GM19193 (cell line): ENCODE data around the gene TSHZ2.

ENCODE experiments used
- POLR2A ChIP-seq: IDR thresholded peaks from 4 replicates; pipeline ENCODE4 v1.6.1; 2011; ENCODE audit not compliant: insufficient read depth, insufficient read length; ENCODE audit errors: extremely low read depth

TSHZ2 gene

DNA sequence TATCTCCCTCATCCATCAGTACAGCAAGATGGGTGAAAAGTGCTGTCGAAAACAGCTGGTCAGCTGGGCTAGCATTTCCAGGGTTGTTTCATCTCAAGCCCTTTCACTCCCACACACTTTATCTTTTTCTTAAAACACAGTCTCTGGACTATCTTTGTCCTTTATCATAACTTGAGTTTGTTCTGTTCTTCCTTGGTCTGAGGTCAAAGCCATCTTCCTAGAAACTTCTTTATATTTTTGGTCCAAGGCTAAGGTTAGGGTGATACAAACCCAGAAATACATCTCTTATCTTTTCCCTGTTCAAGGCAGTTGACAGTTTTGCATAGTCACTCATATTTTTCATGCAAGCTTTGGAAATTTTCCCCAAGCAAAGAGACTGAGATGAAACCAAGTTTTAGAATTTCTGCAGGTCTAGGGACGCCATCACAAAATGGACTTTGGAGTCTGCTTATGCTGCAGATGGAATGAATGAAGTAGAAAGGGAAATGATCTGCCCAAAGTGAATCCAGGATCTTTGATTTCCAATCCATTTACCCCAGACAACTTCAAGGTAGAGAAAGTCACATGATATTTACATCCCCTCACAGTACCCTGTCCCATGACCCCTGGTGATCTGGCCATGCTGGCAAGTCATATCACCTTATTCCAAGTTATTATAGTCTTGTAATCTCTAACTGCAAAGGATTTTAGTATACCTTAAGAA lies 324.4 kb downstream of the TSHZ2 start:
- no peak for TF ChIP-seq POLR2A

DNA sequence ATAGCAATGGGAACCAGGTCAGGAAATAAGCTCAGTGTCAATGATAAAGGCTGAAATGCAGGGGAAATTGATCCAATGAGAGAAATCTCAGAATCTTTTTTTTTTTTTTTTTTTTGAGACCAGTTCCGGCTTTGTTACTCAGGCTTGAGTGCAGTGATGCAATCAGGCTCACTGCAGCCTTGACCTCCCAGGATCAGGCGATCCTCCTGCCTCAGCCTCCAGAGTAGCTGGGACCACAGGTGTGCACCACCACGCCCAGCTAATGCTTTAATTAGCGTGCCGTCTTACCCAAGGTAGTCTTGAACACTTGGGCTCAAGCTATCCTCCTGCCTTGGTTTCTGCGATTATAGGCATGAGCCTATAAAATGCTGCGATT lies 325.0 kb downstream of the TSHZ2 start:
- no peak for TF ChIP-seq POLR2A

DNA sequence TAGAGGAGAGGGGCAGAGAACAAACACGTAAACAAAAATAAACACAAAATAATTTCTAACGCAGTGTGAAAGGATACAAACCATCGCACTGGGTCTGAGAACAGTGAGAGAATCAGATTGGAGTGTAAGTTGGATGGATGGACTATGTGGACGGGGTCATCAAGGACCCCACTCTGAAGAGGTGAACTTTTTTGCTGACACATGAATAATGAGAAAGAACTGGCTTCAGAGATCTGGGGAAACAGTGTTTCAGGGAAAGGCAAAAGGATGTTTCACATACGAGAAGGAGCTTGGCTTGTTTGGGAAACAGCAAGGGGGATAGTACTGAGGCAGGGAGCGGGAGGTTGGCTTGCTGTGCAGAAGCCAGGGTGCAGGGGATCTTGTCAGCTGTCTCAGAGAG lies 326.1 kb downstream of the TSHZ2 start:
- no peak for TF ChIP-seq POLR2A

DNA sequence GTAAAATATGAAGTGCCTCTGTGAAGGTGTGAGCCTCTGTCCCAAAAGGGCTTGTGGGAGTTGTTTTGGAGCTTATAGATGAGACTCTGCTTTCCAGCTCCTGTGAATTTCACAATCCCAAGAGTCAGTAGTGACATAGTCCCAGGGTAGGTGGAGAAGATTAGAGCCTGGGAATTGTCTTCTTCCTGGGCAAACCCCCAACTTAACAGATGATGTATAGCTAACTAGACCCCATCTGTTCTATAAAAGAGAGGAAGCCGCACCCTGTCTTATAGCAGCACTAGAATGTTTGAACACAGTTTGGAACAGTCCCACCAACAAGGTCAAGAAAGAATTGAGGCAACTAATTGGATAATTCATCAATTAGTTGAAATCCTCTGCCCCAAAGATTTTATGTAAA lies 326.8 kb downstream of the TSHZ2 start:
- no peak for TF ChIP-seq POLR2A

DNA sequence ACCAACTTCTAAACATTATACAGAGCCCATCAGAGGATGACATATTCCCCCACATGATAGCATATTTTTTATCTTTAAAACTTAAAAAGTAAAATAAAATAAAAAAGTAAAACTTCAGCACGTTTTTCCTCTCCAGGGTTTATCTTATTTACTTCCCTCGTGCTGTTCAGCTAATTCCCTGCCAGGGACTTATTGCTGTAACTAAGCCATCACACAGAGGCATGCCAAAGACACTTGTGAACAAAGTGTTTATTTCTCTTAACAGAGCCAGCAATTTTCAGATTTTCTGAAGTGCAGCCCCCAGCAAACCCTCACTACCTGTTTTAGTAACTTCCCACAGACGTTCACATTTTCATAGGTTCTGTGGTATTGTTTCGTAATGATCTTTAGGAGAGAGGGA lies 327.7 kb downstream of the TSHZ2 start:
- no peak for TF ChIP-seq POLR2A

DNA sequence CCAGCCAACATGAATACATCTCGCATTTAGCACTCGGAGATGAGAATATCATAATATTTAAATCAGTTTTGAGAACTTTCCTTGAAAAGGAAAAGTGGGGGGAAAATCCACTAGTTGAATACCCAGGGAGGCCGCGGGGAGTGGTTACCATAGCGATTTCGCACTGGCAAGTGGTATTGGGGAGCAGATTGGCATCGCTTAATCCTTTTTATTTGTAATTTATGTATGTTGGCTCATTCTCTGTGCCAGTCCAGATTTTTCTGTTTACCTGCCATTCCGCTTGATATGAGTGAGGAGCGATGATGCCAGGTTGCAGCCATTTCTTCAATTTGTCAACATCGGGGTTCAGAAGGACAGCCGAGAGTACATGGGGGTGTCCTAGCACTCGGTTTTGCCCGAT lies 329.7 kb downstream of the TSHZ2 start:
- no peak for TF ChIP-seq POLR2A

DNA sequence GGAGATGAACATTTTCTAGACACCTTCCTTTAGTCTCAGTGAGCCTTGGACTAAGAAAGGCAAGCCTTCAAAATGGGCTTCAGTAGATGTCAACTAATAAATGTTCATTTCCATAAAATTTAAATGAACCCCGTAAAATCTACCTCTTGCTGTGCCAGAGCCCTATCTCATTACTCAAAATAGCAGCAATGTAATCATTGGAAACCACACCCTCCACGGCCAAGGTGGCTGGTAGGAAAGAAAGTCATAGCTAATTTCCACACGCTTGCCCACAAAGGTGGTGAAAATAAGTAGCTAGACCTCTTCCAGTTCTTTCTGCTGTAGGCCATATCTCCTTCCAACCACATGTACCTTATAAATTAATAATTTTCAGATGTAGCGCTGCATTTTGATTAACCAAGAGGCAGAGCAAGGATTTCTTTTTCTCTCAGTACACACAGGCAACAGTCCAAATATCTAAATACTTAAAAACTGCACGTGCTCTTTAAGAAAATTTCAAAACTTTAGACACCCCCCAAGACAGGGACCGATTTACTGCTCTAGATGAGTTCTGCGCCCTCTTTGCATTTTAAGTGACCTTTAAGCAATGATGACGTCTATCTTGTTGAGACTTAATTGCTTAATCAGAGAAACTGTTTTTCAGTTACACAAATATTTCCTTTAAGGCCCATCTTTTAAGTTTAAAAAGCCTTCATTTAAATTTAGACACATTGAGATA lies 330.7 kb downstream of the TSHZ2 start:
- TF ChIP-seq POLR2A: no peak

DNA sequence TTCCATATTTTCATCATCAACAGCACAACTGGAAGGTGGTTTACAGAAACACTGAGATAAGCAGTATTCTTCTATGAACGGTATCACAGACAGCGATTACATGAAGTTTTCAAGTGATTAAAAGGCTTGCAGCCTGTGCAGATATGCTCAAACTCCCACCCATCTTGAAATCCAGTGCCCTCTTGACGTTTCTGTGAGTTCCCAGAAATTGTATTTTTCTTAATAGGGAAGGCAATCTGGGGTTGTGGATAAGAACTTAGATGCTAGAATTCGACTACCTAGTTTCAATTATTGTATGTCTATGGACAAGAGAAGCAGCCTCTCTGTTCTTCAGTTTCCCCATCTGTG lies 331.2 kb downstream of the TSHZ2 start:
- TF ChIP-seq POLR2A: no peak

DNA sequence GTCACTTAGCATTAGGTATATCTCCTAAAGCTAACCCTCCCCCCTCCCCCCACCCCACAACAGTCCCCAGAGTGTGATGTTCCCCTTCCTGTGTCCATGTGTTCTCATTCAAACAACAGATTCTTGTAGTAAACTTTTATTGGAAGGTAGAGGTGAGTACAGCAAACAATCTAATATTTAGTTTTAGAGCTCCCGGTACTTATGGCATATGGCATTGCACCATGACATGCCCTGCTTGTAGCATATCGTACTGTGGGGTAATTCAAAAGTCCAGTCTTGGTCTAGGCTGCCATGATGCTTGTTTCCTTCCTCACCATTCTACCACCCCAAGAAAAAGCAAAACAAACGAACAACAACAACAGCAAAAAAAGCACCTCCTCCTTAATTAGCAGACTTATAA lies 332.0 kb downstream of the TSHZ2 start:
- TF ChIP-seq POLR2A: no peak

DNA sequence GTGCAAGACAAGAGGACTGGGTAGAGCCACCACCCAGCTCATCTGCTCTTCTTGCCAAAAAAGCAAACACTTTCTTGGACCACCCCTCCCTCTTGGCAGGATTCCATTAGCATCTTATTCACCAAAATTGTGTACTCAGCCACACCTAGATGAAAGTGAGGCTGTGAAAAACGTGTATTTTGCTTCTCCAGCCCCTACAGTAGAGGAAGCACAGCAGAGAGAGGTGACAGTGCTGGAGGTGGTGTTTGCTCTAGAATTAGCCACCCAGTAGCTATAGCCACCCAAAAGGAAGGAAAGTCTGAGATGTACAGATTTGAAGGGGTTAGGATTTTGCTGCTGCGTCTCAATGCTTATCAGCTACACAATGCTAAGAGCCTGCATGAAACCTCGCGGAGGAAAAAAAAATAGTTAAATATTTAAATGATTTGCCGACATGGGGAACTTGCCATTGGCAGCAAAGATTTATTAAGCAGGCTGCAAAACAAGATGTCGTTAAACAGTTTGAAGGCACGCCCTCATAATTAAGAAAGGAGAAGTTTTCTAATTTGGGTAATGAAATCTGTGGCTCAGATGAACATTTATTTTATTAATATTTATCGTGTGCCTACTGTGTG lies 334.1 kb downstream of the TSHZ2 start:
- no peak for TF ChIP-seq POLR2A

DNA sequence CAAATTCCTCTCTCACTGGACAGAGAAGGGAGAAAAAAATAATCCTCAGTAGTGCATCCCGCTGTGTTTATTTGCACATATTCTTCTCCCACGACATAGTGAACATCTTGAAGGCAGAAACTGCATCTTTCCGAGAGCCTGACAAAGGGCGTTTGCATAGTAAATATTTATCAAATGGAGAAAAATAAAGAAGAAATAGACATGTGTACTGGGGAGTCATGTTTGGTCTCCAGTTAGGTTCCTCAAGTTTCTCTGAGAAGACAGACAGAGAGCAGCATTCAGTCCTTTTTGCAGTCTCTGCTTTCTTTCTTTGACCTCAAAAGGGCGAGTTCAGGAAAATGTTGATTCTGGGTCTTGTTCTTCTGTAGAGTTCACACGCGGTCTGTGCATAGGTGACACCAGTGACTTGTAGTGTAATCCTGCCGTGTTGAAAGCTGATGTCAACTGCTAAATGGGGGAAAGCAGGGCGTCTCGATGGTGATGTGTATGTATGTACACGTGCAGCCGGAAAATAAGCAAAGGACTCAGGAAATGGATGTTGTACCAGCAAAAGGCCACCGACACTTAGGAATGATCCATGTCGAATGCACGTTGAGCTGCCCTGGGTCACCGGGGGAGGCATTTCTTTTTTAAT lies 335.9 kb downstream of the TSHZ2 start:
- no peak for TF ChIP-seq POLR2A

DNA sequence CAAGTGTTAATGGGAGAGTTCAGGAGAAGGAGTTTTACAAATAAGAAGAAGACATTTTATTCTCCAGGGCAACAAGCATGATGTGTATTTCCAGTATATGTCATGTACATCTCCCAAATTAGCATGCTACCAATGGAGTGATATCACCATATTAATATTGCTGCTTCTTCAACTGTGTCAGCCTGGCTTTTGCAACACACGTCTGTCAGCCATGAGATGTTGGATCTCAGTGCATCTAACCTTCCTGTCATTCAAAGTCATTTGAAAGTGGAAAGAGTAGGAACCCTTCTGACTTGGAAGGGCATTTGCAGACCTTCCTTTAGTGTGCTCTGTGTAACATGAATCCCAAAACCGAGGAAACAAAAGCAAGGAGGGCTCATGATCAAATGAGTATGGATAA lies 337.4 kb downstream of the TSHZ2 start:
- TF ChIP-seq POLR2A: no peak

DNA sequence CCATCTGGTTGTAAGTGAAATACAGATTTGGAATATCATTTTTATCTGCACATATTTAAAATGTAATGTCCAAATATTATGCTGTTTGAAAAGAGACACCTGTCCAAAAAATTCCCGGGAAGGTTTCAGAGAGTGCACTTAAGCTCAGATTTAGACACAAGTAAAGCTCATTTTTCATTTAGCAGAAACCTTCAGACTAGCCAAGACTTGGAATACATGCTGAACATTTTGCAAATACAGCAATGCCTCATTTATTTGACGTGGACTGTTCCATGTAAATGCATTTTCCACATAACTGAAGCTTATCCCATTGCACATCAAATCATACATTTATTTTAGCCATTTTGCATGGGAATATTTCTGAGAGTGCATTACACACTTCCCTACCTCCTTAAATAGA lies 340.8 kb downstream of the TSHZ2 start:
- TF ChIP-seq POLR2A: no peak

DNA sequence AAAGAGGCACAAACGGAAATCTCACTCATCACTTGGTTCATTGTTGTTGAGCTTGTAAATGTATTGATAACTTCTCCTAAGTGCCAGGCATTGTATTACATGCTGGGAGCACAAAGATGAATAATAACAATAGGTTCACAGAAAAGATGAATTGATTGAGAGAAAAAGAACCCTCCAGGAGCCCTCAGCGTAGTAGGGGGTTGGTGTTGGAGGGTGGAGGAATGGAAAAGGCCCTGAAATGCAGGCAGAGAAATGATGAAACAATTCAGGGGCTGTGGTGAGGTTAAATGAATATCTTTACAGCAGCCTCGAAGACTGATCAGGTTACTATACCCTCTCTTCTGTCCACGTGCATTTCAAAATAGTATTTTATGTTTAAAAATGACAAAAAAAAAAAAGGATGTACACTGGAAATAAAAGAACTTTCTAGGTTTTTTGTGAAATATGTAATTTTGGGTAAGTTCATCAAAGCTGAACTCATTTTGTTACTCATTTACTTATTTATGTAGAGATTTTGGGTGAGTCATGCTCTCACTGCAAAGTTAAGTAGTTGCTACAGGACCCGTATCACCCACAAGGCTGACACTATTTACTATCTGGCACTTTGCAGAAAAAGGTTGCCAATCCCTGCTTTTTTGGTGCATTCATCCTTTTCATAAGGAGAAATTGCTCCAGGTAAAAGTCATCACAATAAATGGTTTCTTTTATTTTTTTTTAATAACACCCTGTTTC lies 344.2 kb downstream of the TSHZ2 start:
- no peak for TF ChIP-seq POLR2A

DNA sequence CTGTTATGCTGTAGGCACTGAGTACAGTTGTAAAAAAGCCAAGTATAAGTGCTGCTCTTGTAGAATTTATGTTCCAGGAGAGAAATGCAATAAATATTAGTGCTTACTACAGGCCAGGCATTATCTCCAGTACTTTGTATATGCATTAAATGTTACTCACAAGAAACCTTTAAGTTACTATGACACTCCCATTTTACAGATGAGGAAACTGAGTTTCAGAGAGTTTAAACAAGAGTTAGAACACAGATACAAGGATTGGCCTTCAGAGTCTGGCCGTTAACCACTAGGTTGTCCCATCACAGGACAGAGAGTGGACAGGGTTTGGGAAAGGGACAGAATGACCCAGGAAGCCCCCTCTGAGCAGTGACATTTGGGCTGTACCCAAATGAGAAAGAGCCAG lies 347.0 kb downstream of the TSHZ2 start:
- TF ChIP-seq POLR2A: no peak
